ENCODE results near the gene GNAQ.

The GNAQ gene

DNA sequence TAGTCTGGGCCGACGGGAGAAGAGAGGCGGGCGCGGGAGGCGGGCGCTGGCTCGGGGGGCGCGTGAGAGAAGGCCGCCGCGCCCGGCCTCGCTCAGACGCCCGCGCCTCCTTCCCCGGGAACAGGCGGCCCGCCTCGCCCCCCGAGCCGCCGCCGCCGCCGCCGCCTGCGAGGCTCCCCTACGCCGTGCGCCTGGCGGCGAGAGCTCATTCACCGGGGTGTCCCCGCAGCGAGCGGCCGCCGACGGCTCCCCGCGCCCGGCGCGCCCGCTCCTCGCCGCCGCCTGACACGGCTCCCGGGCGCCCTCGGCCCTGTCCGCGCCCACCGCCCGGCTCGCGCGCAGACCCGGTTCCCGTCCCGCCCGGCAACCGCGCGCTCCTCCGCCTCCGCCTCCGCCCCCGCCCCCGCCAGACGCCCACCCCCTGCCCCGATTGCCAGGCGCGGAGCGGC lies at the start of gene GNAQ:
Gene GNAQ, minus strand, starts transcription at position 368 of the 449 bp plus-strand sequence. CDS start 576 bp downstream, outside the sequence.
- POLR2A ChIA-PET = interaction anchor here (0.7 kb wide), 1 partner anchor 54 kb away, joined by 4 read pairs; no protein-coding TSS in a partner anchor

DNA sequence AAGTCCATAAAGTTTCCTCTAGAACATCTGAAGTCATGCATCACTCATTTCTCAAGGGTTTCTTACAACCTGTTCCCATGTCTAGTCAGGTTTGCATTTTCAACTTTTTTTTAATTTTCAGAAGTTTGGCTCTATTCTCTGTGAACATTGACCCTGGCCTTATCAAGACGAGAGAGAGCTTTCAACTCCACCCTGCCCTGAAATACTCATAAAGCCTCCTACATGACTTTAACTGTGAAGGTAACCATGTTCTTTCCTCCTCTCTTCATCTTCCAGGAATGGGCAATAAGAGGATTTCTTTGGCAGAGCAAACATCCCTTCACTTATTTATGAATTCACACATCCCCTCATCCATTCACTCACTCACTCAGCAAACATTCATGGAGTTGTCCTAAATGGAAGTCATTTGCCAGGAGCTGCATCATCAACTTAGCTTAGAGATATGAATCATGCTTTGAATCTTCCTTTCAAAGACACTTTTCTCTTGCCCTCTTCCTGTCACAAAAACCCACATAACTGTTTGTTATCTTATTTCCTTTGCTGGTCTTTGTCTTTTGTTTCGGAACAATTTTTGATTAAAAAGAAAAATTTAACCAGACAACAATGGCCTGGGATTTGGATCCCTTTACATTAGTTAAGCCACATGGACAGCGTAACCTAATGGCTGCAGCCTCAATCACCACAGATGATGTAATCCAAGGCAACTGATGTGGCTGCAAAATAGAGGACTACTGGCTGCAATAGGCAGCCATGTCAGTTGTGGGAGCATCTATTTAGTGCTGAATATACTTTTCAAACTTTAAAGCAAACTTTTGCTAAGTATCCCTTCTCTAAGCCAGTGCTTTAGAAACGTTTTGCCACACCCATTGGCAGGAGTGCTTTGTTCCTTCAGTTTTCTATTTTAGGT lies 43.0 kb upstream of the GNAQ start:
- CTCF ChIA-PET = interaction anchor here (0.7 kb wide), 1 partner anchor 39 kb away, joined by 3 read pairs; no protein-coding TSS in a partner anchor
- TF ChIP-seq, protein P1, sequence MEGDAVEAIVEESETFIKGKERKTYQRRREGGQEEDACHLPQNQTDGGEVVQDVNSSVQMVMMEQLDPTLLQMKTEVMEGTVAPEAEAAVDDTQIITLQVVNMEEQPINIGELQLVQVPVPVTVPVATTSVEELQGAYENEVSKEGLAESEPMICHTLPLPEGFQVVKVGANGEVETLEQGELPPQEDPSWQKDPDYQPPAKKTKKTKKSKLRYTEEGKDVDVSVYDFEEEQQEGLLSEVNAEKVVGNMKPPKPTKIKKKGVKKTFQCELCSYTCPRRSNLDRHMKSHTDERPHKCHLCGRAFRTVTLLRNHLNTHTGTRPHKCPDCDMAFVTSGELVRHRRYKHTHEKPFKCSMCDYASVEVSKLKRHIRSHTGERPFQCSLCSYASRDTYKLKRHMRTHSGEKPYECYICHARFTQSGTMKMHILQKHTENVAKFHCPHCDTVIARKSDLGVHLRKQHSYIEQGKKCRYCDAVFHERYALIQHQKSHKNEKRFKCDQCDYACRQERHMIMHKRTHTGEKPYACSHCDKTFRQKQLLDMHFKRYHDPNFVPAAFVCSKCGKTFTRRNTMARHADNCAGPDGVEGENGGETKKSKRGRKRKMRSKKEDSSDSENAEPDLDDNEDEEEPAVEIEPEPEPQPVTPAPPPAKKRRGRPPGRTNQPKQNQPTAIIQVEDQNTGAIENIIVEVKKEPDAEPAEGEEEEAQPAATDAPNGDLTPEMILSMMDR (IDR thresholded peaks at IDR 0.05; ENCODE audit: insufficient read depth, low read length, missing control alignments) = no peak
- DNase-seq (ENCODE audit: low read depth, low spot score) = no peak
- no peak overlapping the region for H3K4me3 ChIP-seq (ENCODE audit: low read depth, low read length)
- POLR2A ChIA-PET = no interaction called here

More for the DNA sequence above, at the start of gene GNAQ:
- H3K4me3 ChIP-seq (ENCODE audit: low read depth, low read length) = peak within 1 kb of the TSS; percentile 85
- no peak for DNase-seq (ENCODE audit: low read depth, low spot score)
- TF ChIP-seq, protein P1 (IDR thresholded peaks at IDR 0.05; ENCODE audit: insufficient read depth, low read length, missing control alignments) = no peak
- CTCF ChIA-PET = interaction anchor here (0.9 to 1.2 kb wide), 2 partner anchors 50 to 54 kb away, joined by 3 to 5 read pairs; no protein-coding TSS in a partner anchor

DNA sequence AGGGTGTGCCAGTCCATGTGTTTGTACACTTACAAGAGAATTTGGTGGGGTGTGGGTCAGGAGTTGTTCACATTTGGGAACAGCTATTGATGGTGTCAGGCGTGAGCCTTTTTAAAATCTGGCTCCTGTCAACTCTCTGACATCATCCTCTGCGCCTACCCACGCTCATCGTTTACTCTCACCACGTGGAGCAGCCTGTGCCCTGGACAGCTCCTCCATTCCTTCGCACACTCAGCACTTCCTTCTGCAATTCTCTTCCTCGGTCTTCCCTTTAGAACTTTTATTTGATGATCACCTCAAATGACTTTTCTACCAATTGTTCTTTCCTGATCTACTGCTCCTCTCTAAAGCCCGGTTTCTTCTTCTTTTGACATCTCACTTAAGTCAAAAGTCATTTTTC lies 42.1 kb upstream of the GNAQ start:
- DNase-seq (ENCODE audit: low read depth, low spot score) = no peak
- CTCF ChIA-PET = no interaction called here

DNA sequence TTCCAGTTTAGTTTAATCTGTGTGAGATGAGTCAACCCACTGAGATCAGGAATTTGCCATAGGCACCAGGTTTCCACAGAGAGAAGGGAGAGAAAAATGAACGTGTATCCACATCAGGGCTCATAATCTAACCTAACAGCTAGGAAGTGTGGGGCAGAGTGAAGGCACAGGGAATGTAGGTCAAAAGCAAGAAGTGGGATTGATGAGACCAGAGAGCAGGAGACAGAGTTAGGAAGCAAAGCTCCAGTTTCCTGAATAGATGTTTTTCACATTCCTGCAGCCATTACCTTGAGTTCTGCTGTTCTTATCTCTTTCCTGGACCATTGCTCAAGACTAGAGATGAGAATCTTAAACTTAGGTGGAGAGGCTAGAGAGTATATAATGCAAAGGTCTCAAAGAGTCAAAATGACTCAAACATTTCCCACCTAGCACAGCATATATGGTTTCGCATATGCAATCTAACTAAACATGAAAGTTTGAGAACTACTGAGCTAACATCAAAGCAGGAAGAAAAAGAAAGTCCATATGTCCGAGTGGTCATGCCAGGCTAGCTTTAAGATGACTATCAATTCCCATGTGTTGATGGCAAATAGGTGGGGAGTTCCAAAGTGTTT lies 41.1 kb upstream of the GNAQ start:
- H3K4me3 ChIP-seq (ENCODE audit: low read depth, low read length) = no peak overlapping the region
- DNase-seq (ENCODE audit: low read depth, low spot score) = no peak
- TF ChIP-seq, protein P1 (IDR thresholded peaks at IDR 0.05; ENCODE audit: insufficient read depth, low read length, missing control alignments) = no peak
- CTCF ChIA-PET = no interaction called here
- POLR2A ChIA-PET = no interaction called here

More for the DNA sequence above, 42.1 kb upstream of the GNAQ start:
- TF ChIP-seq, protein P1 (IDR thresholded peaks at IDR 0.05; ENCODE audit: insufficient read depth, low read length, missing control alignments) = no peak
- H3K4me3 ChIP-seq (ENCODE audit: low read depth, low read length) = no peak overlapping the region
- POLR2A ChIA-PET = no interaction called here

DNA sequence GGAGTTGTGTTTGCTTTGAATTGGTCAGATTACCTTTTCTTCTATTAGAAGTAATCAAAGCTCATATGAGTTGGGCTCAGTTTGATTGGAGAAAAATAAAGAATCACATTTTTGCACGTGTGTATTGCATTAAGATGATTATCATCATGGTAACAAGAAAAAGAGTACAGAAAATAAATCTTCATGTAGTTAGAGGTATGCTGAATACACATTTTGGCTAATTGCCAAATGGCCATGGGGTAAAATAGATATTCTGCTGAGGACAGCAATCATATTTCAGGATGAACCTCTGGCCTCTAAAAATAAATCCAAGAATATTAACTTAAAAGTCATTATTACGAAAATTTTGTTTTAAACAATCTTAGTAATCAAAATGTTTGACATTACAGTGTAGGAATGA lies 38.9 kb upstream of the GNAQ start:
- CTCF ChIA-PET = interaction anchor here (1.4 kb wide), 1 partner anchor 35 kb away, joined by 4 read pairs; no protein-coding TSS in a partner anchor
- TF ChIP-seq, protein P1 (IDR thresholded peaks at IDR 0.05; ENCODE audit: insufficient read depth, low read length, missing control alignments) = no peak

DNA sequence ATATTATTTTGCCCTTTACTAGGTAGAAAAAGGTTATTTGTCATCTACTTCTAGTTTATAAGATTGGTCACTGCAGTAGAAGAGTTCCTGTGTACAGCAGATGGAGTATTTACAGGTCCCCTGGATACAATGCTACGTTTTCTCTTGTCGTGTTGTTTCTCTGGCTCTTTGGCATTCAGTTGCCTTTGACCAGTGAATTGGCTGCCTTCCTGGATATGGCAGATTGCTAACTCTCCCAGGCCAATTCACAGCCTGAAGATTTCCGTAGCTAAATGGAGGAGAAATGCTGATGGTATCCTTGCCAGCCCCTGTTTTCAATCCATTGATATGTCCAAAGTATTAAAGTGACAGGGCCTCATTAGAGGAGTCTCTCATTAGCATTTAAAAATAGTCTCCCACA lies 32.5 kb upstream of the GNAQ start:
- TF ChIP-seq, protein P1 (IDR thresholded peaks at IDR 0.05; ENCODE audit: insufficient read depth, low read length, missing control alignments) = no peak
- POLR2A ChIA-PET = no interaction called here

More for the DNA sequence above, 38.9 kb upstream of the GNAQ start:
- POLR2A ChIA-PET = no interaction called here
- DNase-seq (ENCODE audit: low read depth, low spot score) = no peak
- H3K4me3 ChIP-seq (ENCODE audit: low read depth, low read length) = no peak overlapping the region

More for the DNA sequence above, 32.5 kb upstream of the GNAQ start:
- no peak for DNase-seq (ENCODE audit: low read depth, low spot score)
- CTCF ChIA-PET = no interaction called here
- no peak overlapping the region for H3K4me3 ChIP-seq (ENCODE audit: low read depth, low read length)

All from AG04449 (cell line).